HG02840 (cell line): Measurements from ENCODE around the gene TEX53.

Experiments used
- ATAC-seq: cut with Tn5 transposase; IDR thresholded peaks from one replicate; pipeline ENCODE4 v1.9.1; 2021; ENCODE audit warnings: mild to moderate bottlenecking, moderate library complexity, moderate number of reproducible peaks; ENCODE audit not compliant: unreplicated experiment, low FRiP score

TEX53 gene

DNA sequence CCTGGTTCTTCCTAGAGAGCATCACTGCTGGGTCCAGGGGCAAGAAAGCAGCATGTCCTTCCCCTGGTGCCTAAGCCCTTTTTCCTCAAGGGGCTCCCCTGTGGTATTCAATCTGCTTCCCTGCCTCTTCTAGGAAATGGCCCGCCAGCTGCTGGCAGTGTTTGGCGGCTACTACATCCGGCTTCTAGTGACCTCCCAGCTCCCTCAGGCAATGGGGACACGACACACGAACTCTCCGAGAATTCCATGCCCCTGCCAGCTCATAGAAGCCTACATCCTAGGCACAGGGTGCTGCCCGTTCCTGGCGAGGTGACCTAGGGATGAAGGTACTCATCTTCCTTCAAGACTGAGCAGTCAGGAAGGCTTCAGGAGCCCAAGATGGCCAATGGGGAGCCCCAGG lies 14.6 kb downstream of the TEX53 start:
- ATAC-seq: no peak

DNA sequence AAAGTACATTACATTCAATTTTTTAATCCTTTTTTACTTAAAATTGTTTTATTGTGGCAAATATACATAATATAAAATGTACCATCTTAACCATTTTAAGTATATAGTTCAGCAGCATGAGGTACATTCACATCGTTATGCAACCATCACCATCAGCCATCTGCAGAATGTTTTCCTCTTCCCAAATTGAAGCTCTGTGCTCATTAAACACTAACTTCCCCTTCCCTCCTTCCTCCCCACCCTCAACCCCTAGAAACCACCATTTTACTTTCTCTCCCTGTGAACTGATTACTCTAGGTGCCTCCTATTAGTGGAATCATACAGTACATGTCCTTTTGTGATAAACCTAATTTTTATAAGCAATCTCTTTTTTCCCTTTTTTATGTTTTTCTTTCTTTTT lies 15.6 kb downstream of the TEX53 start:
- no peak for ATAC-seq

DNA sequence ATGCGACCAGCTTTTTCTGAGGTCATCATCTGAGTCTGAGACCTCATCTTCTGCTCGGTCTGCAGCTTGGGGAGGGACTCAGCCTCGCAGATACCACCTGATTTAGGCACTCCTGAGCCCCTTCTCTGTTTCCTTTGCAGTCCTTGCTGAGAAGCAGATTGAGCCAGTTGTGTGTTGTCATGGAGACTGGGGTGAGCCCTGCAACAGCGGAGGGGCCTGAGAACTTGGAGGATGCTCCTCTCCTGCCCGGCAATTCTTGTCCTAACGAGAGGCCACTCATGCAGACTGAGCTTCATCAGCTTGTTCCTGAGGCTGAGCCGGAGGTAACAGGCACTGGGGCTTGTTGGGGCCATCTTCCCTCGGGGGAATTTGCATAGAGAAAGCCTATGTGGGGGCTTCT lies 19.2 kb downstream of the TEX53 start:
- no peak for ATAC-seq

DNA sequence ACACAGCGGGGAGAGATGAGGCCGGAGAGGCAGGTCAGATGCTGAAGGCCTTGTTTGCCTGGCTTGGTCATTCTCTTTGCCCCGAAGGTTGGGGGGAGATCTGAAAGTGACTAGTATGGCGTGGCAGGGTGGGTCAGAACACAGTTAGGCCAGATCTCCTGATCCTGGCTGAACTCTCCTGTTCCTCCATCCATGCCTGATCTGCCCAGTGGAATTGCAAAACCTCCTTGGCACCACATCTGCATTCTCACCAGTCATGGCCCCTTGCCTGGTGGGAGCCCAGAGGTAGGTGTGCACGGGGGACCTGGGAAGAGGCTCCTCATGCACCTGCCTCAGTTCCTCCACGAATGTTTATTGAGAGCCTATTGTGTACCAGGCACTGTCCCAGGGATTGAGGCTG lies 23.2 kb downstream of the TEX53 start:
- ATAC-seq: no peak

DNA sequence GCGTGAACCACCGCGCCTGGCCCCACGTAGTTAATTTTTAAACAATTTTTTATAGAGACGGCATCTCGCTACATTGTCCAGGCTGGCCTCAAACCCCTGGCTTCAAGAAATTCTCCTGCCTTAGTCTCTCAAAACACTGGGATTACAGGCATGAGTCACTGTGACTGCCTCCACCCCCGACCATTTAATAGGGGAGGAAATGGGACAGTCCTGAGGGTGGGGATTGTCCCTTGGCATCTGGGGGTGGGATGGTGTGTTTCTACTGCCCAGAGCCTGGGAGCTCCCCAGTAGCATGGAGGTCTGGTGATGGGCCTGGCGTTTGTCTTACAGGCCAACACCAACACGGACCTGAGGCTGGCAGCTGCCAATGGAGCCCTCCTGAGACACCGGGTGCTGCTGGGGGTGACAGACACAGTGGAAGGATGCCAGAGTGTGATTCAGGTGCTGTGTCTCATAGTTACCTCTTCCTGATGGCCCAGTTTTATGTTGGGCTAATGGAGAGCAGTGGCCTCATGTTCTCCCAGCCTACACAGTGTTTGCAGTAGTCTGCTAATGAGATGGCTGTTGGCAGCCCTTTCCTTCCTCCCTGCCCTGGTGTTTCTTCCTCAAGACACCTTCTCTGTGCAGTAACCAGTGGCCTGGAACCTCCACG lies 24.0 kb downstream of the TEX53 start:
- no peak for ATAC-seq

DNA sequence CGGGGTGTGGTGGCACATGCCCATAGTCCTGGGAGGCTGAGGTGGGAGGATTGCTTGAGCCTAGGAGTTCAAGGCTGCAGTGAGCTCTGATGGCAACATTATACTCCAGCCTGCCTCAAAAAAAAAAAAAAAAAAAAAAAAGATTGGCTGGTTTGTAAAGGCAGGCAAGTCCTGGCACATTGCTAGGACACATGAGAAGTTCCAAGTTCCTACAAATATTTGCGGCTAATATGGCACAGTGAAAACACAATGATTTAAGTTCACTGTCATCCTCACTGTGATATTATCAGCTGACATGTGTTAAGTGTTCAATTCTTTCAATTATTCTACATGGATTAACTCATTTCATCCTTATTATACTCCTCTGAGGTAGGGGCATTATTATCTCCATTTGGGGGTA lies 26.4 kb downstream of the TEX53 start:
- ATAC-seq: no peak

DNA sequence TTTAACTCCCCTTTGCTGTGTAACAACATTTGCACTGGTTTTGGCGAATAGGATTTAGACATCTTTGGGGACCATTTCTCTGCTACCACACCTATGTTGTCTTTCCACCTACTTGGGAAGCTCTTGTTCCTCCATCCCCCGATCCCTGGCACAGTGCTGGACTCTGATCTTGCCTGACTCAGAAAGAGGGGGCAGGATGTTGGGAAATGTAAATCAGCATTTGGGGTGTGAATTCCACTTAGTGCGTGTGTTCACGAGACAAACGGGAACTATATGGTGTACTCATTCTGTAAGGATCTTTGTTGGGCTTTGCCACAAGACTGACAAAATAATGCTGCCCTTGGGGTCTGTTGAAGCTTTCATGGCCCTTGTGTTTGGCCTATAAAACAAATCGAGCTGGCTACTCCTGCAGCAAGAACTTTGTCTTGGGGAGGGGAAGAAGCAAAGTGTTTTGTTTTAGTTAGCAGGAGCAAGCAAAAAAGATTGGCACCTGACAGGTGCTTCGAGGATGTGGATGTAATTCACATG lies 28.0 kb downstream of the TEX53 start:
- ATAC-seq: no peak

DNA sequence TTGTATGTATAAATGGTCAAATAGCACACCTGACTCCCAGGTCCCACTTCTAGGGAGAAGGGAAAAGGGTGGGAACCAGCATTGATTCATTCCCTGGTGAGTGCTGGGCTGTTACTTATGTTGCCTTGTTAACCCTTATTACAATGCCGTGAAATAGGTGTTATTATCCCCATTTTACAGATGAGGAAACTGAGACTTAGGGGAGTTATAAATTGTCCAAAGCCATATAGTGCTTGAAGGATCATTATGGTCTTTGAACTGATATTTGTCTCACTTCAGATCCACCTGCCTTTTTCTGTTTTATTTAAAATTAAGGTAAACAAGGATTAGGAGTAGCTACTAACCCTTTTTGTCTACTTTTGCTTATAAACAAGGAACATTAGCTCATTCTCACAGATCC lies 30.1 kb downstream of the TEX53 start:
- ATAC-seq: no peak

DNA sequence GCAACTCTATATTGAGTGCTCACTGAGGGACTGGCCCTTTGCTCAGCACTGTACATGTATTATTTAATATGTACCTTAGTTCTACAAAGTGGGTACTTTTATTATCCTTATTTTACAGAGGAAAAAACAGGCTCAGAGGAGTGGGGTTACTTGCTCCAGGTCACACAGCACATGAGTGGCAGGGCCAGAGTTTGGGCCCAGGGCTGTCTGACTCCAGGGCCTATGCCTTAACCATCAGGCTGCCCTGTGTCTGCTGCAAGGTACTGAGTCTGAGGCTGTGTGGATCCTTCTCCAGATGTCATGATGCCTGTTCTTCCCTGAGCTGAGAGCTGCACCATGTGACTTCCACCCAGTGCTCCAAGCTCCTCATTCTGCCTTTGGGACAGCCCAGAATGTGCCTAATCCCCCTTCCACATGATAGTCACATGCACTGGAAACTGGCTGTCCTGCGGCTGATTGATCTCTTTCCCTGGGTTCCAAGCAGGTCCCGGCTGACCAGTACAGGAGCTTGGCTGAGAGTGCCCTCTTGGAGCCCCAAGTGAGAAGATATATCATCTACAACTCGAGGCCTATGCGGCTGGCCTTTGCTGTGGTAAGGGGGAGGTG lies 31.1 kb downstream of the TEX53 start:
- ATAC-seq: no peak

DNA sequence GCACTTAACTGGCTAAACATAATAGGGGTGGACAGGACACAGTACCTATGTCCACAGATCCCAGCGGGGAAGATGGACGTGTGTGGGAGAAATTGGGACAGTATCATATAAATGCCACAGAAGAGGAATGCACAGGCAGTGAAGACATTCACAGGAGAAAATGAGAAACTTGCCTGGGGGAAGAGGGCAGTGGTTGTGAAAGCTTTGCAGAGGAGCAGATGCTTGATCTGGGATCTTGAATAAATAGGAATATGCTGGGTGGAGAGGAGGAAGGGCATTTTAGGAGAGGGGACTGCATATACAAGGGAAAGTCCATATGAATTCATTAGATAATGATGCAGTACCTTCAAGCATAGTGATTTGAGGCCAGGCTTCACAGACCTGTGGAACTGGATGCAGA lies 32.9 kb downstream of the TEX53 start:
- ATAC-seq: no peak

DNA sequence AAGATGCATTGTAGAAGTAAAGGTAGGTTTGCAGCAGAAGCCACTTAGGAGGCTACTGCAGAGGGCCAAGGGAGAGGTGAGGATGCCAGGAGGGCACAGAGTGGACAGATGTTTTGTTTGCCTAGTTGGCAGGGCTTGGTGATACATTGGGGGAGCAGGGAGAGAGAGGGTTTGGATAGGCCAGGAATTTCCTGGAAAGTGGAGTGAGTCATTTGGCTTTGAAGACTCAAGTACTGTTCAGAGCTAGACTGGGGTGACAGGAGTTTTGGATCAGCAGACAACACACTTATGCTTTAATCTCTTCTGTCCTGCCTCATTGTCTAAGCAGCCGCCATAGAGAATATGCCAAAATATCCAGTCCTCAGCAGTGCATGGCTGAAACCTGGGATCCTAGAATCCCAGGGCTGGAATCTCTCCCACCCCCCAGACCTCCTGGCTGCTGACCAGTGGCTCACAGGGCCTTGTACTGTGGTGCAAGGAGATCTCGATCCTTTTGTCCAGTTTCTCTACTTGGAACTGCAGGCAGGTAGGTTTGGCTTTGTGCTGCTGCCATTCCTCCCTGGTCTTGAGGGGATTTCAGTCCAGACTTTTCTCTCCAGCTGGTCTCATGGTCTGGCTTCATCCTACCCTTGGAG lies 35.5 kb downstream of the TEX53 start:
- ATAC-seq: no peak

DNA sequence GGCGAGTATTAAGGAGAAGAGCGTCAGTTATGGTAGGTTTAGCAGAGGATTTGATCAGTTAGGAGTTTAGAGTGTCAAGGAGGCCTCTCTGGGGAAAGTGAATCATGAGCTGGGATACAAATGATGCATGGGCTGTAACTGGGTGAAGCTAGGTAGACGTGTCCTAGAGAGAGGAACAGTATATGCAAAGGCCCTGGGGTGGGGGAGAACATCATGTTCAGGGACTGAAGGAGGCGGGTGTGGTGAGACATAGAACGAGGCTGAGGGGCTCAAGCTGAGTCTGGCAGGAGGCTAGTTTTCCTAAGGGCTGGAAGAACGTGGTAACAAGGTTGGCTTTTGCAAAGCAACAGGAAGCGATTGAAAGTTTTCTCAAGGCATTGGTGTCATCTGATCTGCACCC lies 36.0 kb downstream of the TEX53 start:
- ATAC-seq: no peak

DNA sequence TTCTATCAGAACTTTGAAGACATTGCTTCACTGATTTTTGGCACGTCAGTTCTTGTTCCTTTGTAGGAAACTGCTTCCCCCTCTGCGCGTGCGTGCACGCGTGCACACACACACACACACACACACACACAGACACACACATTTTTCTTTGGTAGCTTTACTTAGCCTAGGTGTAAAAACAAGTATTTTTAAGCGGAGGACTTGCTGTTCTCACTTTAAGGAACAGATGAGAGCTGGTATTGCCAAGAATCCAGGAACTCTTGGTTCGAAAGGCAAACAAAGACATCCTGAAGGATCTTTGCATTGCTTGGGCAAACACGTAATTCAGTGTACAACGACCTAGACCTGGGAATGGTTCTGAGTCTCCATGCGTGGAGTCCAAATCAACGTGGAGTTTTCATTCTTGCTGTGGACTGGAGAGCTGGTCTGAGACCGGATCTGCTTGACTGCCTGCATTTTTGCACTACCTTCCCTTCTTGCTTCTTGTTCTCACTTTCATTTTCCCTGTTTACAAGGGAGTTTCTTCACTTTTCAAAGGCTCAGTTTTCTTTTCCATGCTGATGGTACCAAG lies 38.3 kb downstream of the TEX53 start:
- no peak for ATAC-seq

DNA sequence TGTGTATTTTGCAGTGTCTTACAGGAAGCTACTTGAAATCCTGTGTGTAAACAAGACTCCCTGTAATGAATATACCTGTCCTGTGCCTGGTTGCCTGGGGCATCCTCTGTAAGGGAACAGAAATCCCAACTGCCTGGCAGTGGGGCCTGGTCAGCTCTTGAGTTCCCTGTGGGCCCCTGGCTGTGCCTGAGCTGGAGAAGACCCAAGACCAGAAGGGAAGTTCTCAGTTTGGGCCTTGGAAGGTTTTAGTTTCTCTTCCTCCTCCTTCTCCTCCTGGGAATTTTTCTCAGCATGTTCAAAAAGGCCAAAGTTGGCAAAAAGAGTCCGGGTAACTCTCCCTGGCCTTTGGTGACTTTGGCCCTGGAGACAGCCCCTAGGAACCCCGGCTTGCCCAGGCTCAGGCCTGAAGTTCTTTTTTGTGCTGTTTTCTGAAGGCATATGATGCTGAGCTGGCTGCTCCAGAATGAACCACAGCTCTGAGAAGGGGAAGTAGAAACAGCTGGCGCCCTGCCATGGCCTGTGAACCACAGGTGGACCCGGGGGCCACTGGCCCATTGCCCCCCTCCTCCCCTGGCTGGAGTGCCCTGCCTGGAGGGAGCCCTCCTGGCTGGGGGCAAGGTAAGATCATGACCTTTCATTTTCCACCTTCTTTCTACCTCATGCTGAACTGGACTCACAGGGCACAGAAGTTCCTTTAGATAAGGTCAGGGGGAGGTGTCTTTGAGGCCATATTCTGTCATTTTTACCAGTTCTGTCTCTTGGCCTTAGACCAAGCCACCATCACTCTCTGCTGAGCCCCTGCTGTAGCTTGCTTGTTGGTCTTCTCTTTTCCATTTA lies 40.7 kb downstream of the TEX53 start:
- peak; percentile 71 for ATAC-seq

DNA sequence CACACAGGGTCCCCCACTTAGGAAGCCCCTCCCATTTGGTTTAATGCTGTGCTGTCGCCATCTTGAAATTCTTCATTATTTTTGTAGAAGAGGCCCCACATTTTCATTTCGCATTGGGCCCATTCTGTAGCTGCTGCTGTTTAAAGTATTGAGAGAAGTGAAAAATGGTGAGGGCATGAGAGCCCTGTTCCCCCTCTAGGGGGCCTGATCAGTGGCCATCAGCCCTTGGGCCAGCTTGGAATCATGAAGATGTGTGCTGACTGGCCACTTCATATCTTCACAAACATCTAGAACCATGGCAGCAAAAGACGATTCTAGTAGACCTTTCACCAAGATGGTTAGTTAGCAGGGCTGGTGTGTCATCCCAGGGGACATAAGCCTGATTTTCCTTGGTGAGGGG lies 43.2 kb downstream of the TEX53 start:
- ATAC-seq: no peak

DNA sequence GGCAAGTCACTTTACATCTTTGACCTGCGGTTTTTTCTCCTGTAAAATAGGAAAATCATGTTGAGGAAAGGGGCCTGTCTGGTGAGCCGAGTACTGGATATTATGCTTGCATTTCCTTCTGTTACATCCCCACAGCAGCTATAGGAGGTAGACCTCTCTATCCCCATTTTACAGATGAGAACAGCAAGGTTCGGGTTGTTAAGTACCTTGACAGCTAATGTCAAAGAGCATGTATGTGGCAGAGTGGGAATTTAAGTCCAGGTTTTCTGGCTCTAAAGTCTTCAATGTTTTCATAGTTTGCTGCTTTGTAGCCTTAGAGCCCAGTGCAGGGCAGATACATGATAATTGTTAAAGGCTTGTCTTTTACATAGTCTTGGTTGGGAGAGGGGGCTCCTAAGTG lies 43.7 kb downstream of the TEX53 start:
- no peak for ATAC-seq

DNA sequence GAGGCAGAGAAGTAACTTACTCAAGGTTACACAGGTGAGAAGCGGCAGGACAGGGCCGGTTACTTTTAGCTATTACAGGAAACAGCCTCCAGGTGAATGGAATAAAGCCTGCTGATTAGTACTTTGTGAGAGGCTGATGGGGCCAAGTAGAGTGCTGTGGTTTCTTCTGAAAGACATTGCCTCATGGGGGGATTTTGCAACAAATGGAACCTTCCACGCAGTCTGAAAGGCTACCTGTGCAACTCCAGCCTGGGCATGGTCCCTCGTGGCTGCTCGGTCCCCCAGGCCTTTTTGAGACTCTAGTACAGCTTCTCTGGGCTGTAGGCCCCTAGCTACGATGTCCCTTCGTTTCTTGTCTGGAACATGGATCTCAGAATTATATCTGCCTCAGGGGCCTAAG lies 44.5 kb downstream of the TEX53 start:
- no peak for ATAC-seq

DNA sequence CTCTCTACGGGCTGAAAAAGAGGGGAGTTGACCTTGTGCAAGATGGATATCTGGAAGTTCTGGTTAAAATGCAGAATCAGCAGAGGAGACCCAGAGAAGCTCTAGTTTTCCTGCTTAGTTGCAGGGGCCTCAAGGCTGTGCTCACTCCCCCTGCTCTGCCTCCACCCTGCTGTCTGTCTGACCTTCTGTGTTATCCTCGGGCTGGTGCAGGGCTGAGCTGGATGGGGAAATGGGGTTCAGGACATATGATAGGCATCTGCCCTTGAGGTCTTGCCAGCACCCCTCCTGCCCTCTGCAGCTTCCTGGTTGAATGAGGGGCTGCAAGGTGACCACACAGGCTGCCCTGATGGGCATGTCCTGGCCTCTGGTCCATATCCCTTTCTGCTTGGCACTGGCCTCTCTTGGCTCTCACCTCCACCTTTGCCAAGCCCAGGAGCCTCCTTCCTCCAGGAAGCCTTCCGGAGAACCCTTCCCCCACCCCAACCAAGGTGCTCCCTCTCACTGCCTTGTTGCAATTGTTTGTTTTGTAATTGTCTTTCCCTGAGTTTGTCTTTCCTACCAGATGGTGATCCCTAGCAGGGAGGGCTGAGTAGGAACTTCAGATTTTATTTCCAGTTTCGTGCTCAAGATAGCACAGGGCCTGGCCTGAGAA lies 45.2 kb downstream of the TEX53 start:
- no peak for ATAC-seq

DNA sequence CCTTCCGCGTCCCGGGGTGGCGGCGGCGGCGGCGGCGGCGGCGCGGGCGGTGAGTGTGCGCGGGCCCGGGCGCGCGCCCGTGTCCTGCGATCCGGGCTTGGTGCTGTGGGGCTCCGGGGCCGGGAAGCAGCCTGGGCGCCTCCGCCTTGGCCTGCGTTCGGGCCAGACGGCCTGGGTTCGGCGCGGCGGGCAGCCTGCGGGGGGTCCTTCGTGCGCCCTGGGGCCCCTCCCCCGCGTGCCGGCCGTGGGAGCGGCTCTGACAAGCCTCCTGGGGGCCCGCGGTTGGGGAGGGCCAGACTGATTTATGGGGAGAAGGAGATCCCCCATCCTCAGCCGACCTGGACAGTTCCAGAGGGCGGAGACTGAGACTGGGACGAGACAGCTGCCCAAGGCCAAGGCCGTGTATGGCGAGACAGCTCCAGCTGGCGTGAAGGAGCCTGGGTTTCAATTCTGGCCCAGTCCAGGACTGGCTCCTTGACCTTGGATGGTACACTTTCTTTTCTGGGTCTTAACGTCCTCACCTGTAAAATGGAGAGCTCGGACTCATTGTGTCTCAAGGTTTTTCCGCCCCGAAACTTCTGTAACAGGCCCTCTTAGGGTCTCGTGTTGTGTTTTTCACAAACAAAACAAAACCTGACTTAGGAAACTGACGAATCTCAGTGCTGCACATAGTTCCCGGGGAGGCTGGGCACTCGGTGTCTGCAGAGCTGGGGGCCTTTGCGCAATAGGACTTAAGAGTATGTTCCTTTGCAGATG lies 45.9 kb downstream of the TEX53 start:
- peak; percentile 39 for ATAC-seq

DNA sequence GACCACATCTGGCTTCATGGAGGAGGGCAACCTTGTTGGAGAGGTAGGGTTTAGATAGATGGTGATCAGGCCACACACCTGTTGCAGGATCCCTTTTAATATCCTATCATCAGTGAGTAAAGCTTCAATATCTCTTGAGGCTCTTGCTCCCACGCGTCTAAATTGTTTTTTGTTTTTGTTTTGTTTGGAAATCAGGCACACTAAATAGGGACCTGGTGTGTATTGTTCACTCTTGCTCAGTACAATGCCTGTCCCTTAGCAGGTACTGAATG lies 49.1 kb downstream of the TEX53 start:
- ATAC-seq: no peak
